Measurements from ENCODE around the gene STK10.

DNA sequence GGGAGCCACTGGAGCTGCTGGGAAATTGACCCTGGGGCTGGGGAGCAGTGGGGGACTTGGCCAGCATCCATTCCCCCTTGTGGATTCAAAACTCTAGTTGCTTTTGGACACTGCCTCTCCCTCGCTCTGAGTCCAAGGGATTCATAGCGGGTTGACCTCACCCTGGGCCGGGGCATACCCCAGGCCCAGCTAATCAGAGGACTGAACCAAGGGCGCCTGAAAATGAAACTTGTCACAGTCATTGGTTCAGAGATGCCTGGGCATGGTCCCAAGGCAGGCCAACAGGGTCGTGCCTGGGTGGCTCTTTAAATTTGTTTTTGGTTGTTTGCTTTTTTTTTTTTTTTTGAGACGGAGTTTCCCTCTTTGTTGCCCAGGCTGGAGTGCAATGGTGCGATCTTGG lies 22.6 kb downstream of the STK10 start:
- TF ChIP-seq CTCF (conservative IDR thresholded peaks at IDR 0.05; ENCODE audit: low read length) (no peak), EZH2phosphoT487 (IDR thresholded peaks at IDR 0.05; ENCODE audit: borderline replicate concordance) (no peak)
